HG03064 (cell line): Measurements from ENCODE around the gene RPL37A.

Experiments
- ATAC-seq: cut with Tn5 transposase; IDR thresholded peaks from one replicate; pipeline ENCODE4 v1.9.1; 2021; ENCODE audit warnings: low read depth; ENCODE audit not compliant: unreplicated experiment

RPL37A gene

GRCh38 chr2:216498379-216499352 is at the start of gene RPL37A:
RPL37A (plus strand) TSS chr2:216498844; CDS start chr2:216498875, 31 bp downstream.
- peak; percentile 85 for ATAC-seq

GRCh38 chr2:216450346-216450745 is 48.3 kb upstream of the RPL37A start:
- no peak for ATAC-seq

- no peak for ATAC-seq
Measured at GRCh38 chr2:216450784-216451183, 47.9 kb upstream of the RPL37A start.

GRCh38 chr2:216453955-216454614 is 44.6 kb upstream of the RPL37A start:
- no peak for ATAC-seq

- ATAC-seq = no peak
Measured at GRCh38 chr2:216463148-216463547, 35.5 kb upstream of the RPL37A start.

GRCh38 chr2:216464104-216464720 is 34.4 kb upstream of the RPL37A start:
- ATAC-seq = no peak

GRCh38 chr2:216465579-216466195 is 33.0 kb upstream of the RPL37A start:
- ATAC-seq = no peak

GRCh38 chr2:216467845-216468244 is 30.8 kb upstream of the RPL37A start:
- no peak for ATAC-seq

GRCh38 chr2:216469661-216470060 is 29.0 kb upstream of the RPL37A start:
- ATAC-seq = no peak

GRCh38 chr2:216473187-216473586 is 25.5 kb upstream of the RPL37A start:
- ATAC-seq = no peak

GRCh38 chr2:216474925-216475670 is 23.5 kb upstream of the RPL37A start:
- peak; percentile 85 for ATAC-seq

- no peak for ATAC-seq
Measured at GRCh38 chr2:216475767-216476166, 22.9 kb upstream of the RPL37A start.

GRCh38 chr2:216477283-216478035 is 21.2 kb upstream of the RPL37A start:
- no peak for ATAC-seq

GRCh38 chr2:216478151-216478550 is 20.5 kb upstream of the RPL37A start:
- no peak for ATAC-seq

GRCh38 chr2:216478791-216479190 is 19.9 kb upstream of the RPL37A start:
- ATAC-seq = no peak

- ATAC-seq = no peak
Measured at GRCh38 chr2:216480221-216480620, 18.4 kb upstream of the RPL37A start.

GRCh38 chr2:216482640-216483039 is 16.0 kb upstream of the RPL37A start:
- ATAC-seq = no peak

GRCh38 chr2:216485237-216485636 is 13.4 kb upstream of the RPL37A start:
- no peak for ATAC-seq

- no peak for ATAC-seq
Measured at GRCh38 chr2:216485745-216486144, 12.9 kb upstream of the RPL37A start.
